ENCODE data around the gene CARD6. TPM values are rescaled to one million over a fixed set of nuclear protein-coding genes. Genes with fewer than 3 reads are reported as not detected.
"Not testable (repeated sequence)": the region's sequence is repeated elsewhere in the genome, so short reads cannot be mapped to it uniquely, and the experiment has no call there.

CARD6 gene
- total and polyA plus RNA-seq, 10 of the 15 experiments (the other 5 are each of a cell fraction or from before 2014, with no cell fraction given), result 0.29 to 1.2 (median 0.62) TPM

DNA sequence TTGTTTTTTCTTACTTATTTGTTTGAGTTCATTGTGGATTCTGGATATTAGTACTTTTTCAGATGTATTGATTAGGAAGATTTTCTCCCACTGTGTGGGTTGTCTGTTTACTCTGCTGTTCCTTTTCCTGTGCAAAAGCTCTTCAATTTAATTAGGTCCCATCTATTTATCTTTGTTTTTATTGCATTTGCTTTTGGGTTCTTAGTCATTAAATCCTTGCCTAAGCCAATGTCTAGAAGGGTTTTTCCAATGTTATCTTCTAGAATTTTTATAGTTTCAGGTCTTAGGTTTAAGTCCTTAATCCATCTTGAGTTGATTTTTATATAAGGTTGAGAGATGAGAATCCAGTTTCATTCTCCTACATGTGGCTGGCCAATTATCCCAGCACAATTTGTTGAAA, 46.8 kb upstream of the CARD6 start:
- SMC1A ChIA-PET (ENCODE audit: uncharacterized antibody, unreplicated experiment); H3K4me1 ChIP-seq (ENCODE audit: control insufficient read depth, insufficient read depth, low read length): not testable (repeated sequence)

GRCh38 chr5:40794877-40795276, 46.3 kb upstream of the CARD6 start:
- H3K9ac ChIP-seq (ENCODE audit: control insufficient read depth, insufficient read depth, low read length); BruUV-seq (replicated peaks); H3K9me3 ChIP-seq (replicated peaks; ENCODE audit: control insufficient read depth, insufficient read depth, low read length); H3K4me2 ChIP-seq (ENCODE audit: control insufficient read depth, insufficient read depth); H3K4me3 ChIP-seq; RAD21 ChIA-PET (ENCODE audit: unreplicated experiment); H3K27ac ChIP-seq (ENCODE audit: control insufficient read depth, insufficient read depth); CTCF ChIA-PET; intact Hi-C loops (cut with micrococcal nuclease; ENCODE audit: unreplicated experiment); SMC1A ChIA-PET (ENCODE audit: uncharacterized antibody, unreplicated experiment); H4K20me1 ChIP-seq (ENCODE audit: control insufficient read depth, insufficient read depth); FAIRE-seq; in situ Hi-C loops (cut with MboI); H3K36me3 ChIP-seq (ENCODE audit: control insufficient read depth in 2 of 2, insufficient read depth in 2 of 2, low read length in 1 of 2); DNase-seq (ENCODE audit: low read depth, low spot score); POLR2A ChIA-PET; H3K4me1 ChIP-seq (ENCODE audit: control insufficient read depth, insufficient read depth, low read length); H3K27me3 ChIP-seq (replicated peaks in 1 of 2; ENCODE audit: control insufficient read depth in 2 of 2, insufficient read depth in 2 of 2, low read length in 1 of 2); H2AFZ ChIP-seq (ENCODE audit: control insufficient read depth, low read depth, low read length); ATAC-seq: not testable (repeated sequence)
- 95% methylated on average over 3 of the region's 3 CpGs for WGBS (ENCODE audit: insufficient coverage, insufficient replicate concordance, low lambda C conversion rate, missing lambda C conversion rate)
- H3K79me2 ChIP-seq (ENCODE audit: control insufficient read depth, insufficient read depth, low read length), result peaks cover 58% of the 10 kb centered on the region

More for the DNA sequence above, 46.8 kb upstream of the CARD6 start:
- POLR2A ChIA-PET; H3K27ac ChIP-seq (ENCODE audit: control insufficient read depth, insufficient read depth); FAIRE-seq; H3K9me3 ChIP-seq (replicated peaks; ENCODE audit: control insufficient read depth, insufficient read depth, low read length); intact Hi-C loops (cut with micrococcal nuclease; ENCODE audit: unreplicated experiment); H3K9ac ChIP-seq (ENCODE audit: control insufficient read depth, insufficient read depth, low read length); ATAC-seq; in situ Hi-C loops (cut with MboI); RAD21 ChIA-PET (ENCODE audit: unreplicated experiment); H3K4me3 ChIP-seq; CTCF ChIA-PET; H3K27me3 ChIP-seq (replicated peaks in 1 of 2; ENCODE audit: control insufficient read depth in 2 of 2, insufficient read depth in 2 of 2, low read length in 1 of 2); H3K4me2 ChIP-seq (ENCODE audit: control insufficient read depth, insufficient read depth); H4K20me1 ChIP-seq (ENCODE audit: control insufficient read depth, insufficient read depth); H3K36me3 ChIP-seq (ENCODE audit: control insufficient read depth in 2 of 2, insufficient read depth in 2 of 2, low read length in 1 of 2); BruUV-seq (replicated peaks); DNase-seq (ENCODE audit: low read depth, low spot score); H2AFZ ChIP-seq (ENCODE audit: control insufficient read depth, low read depth, low read length): not testable (repeated sequence)
- H3K79me2 ChIP-seq (ENCODE audit: control insufficient read depth, insufficient read depth, low read length), result peaks cover 59% of the 10 kb centered on the region

DNA sequence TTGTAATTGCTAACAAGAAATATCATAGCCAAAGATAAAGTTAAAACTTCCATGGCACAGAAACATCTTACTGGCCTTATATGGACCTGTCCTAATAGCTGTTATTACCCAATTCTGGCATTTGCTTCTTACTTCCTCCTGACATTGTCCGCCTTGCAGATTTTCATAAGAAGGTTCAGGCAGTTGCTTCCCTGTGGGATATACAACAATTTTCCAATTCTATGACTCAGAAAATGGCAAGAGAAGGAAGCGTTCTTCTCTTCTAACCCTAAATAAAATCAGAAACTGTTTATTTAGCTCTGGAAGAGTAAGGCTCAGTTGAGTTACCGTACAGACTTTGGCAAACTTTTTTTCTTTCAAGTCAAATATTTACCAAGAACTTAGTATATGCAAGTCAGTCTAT, 44.7 kb upstream of the CARD6 start:
- intact Hi-C loops (cut with micrococcal nuclease; ENCODE audit: unreplicated experiment), result no loop called here
- Histone ChIP-seq H3K36me3 (ENCODE audit: control insufficient read depth in 2 of 2, insufficient read depth in 2 of 2, low read length in 1 of 2) (no peaks in the 10 kb centered on the region), H3K9me3 (replicated peaks; ENCODE audit: control insufficient read depth, insufficient read depth, low read length) (no peaks in the 10 kb centered on the region), H3K27ac (ENCODE audit: control insufficient read depth, insufficient read depth) (no peak overlapping the region), H3K9ac (ENCODE audit: control insufficient read depth, insufficient read depth, low read length) (no peak overlapping the region; the same call in 1 of the 2 replicates), H3K79me2 (ENCODE audit: control insufficient read depth, insufficient read depth, low read length) (peaks cover 47% of the 10 kb centered on the region), H2AFZ (ENCODE audit: control insufficient read depth, low read depth, low read length) (no peak overlapping the region), H3K4me2 (ENCODE audit: control insufficient read depth, insufficient read depth) (peak overlapping the region; percentile 80), H3K4me1 (ENCODE audit: control insufficient read depth, insufficient read depth, low read length) (no peaks in the 10 kb centered on the region), H3K4me3 (peak overlapping the region; percentile 84), H3K27me3 (replicated peaks in 1 of 2; ENCODE audit: control insufficient read depth in 2 of 2, insufficient read depth in 2 of 2, low read length in 1 of 2) (peaks cover 0 to 1% of the 10 kb centered on the region in 2 experiments; a peak in 1 of 4 replicates), H4K20me1 (ENCODE audit: control insufficient read depth, insufficient read depth) (no peaks in the 10 kb centered on the region)
- SMC1A ChIA-PET (ENCODE audit: uncharacterized antibody, unreplicated experiment), result interaction anchor here (1.1 kb wide), 1 partner anchor 19 kb away, joined by 3 read pairs; no protein-coding TSS in a partner anchor
- ATAC-seq (no peak), DNase-seq (ENCODE audit: low read depth, low spot score) (no peak), FAIRE-seq (no peak)
- in situ Hi-C loops (cut with MboI), result no loop called here
- CTCF ChIA-PET, result no interaction called here
- POLR2A ChIA-PET, result no interaction called here
- RAD21 ChIA-PET (ENCODE audit: unreplicated experiment), result no interaction called here
- TF ChIP-seq MLLT1 (IDR thresholded peaks at IDR 0.05), result no peak
- TF ChIP-seq, protein P1, sequence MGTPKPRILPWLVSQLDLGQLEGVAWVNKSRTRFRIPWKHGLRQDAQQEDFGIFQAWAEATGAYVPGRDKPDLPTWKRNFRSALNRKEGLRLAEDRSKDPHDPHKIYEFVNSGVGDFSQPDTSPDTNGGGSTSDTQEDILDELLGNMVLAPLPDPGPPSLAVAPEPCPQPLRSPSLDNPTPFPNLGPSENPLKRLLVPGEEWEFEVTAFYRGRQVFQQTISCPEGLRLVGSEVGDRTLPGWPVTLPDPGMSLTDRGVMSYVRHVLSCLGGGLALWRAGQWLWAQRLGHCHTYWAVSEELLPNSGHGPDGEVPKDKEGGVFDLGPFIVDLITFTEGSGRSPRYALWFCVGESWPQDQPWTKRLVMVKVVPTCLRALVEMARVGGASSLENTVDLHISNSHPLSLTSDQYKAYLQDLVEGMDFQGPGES (IDR thresholded peaks at IDR 0.05), result no peak
- TSS peak; percentile 49 for BruUV-seq (replicated peaks)
- WGBS (ENCODE audit: insufficient coverage, insufficient replicate concordance, low lambda C conversion rate, missing lambda C conversion rate), result 67% methylated on average over 3 of the region's 3 CpGs

Measured in GM12878 (cell line).